HG02588 (cell line): ENCODE measurements around the gene SNRPA.
"Not testable (repeated sequence)": the region's sequence is repeated elsewhere in the genome, so short reads cannot be mapped to it uniquely, and the experiment has no call there.

ENCODE experiments used
- ATAC-seq: cut with Tn5 transposase; IDR thresholded peaks from one replicate; pipeline ENCODE4 v1.9.1; 2021; ENCODE audit warnings: mild to moderate bottlenecking, moderate library complexity; ENCODE audit not compliant: unreplicated experiment

Gene SNRPA

DNA sequence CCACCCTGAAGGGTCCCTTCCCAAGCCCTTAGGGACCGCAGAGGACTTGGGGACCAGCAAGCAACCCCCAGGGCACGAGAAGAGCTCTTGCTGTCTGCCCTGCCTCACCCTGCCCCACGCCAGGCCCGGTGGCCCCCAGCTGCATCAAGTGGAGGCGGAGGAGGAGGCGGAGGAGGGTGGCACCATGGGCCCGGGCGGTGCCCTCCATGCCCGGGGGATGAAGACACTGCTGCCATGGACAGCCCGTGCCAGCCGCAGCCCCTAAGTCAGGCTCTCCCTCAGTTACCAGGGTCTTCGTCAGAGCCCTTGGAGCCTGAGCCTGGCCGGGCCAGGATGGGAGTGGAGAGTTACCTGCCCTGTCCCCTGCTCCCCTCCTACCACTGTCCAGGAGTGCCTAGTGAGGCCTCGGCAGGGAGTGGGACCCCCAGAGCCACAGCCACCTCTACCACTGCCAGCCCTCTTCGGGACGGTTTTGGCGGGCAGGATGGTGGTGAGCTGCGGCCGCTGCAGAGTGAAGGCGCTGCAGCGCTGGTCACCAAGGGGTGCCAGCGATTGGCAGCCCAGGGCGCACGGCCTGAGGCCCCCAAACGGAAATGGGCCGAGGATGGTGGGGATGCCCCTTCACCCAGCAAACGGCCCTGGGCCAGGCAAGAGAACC lies 49.5 kb downstream of the SNRPA start:
- no peak for ATAC-seq

- ATAC-seq: no peak
Observed at GRCh38 chr19:40800997-40801377, 50.0 kb downstream of the SNRPA start.

GRCh38 chr19:40801426-40802299 lies 50.7 kb downstream of the SNRPA start:
- ATAC-seq: no peak

- no peak for ATAC-seq
Observed at GRCh38 chr19:40802300-40803169, 51.5 kb downstream of the SNRPA start.

GRCh38 chr19:40803170-40803856 lies 52.3 kb downstream of the SNRPA start:
- ATAC-seq: no peak

GRCh38 chr19:40803857-40804782 lies 53.1 kb downstream of the SNRPA start:
- ATAC-seq: no peak

- ATAC-seq: no peak
Observed at GRCh38 chr19:40804783-40805242, 53.8 kb downstream of the SNRPA start.

- no peak for ATAC-seq
Observed at GRCh38 chr19:40805258-40805868, 54.4 kb downstream of the SNRPA start.

DNA sequence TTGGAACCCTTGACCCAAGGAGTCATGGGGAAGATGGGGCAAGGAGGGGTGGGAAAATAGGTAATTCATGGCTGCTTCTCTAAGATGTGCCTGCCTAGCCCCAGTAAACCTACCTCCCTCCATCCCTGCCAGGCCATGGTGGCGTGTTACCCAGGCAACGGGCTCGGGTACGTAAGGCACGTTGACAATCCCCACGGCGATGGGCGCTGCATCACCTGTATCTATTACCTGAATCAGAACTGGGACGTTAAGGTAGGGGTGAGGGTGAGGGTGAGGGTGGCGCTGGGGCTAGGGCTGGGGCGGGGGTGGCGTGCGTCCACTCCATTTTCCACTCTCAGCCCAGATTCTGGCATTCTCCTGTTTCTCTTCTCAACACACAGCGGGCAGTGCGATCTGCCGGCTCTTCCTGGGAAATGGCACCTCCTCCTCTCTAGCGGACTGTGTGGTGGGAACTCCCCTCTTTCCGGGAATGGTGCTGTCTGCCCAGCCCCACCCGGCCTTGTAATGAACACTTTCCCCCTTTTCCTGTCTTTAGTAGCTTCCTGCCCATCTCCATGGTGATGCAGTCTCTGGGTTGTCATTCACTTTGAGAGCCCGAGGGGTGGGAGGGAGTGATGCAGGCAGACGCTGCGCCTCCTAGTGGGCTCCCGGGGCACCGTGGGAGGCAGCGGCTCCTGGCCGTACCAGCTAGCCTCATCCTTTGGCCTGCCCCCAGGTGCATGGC lies 55.6 kb downstream of the SNRPA start:
- ATAC-seq: no peak

DNA sequence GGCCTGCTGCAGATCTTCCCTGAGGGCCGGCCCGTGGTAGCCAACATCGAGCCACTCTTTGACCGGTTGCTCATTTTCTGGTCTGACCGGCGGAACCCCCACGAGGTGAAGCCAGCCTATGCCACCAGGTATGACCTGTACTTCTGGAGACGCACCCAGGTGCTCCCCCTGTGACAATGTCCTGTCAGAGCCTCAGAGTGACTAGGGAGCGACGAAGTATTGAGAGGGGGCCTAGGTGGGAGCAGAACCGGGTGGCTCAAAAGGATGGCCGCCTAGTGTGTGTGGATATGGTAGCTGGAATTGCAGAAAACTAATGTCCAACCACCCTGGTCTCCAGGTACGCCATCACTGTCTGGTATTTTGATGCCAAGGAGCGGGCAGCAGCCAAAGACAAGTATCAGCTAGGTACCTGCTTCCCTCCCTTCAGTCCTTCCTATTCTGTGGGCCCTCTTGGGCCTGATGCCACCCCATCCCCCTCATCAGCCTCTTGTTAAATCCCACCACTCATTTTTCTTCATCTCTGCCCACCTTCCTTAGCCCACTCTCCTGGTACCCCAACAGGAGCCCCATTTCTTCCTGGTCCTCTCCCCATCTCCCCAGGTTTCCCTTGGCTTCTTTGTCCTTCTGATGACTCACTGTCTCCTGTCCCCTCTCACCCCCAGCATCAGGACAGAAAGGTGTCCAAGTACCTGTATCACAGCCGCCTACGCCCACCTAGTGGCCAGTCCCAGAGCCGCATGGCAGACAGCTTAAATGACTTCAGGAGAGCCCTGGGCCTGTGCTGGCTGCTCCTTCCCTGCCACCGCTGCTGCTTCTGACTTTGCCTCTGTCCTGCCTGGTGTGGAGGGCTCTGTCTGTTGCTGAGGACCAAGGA lies 56.4 kb downstream of the SNRPA start:
- no peak for ATAC-seq

- no peak for ATAC-seq
Observed at GRCh38 chr19:40808021-40808325, 57.0 kb downstream of the SNRPA start.

- ATAC-seq: no peak
Observed at GRCh38 chr19:40808497-40808896, 57.5 kb downstream of the SNRPA start.

GRCh38 chr19:40809358-40810086 lies 58.5 kb downstream of the SNRPA start:
- no peak for ATAC-seq

DNA sequence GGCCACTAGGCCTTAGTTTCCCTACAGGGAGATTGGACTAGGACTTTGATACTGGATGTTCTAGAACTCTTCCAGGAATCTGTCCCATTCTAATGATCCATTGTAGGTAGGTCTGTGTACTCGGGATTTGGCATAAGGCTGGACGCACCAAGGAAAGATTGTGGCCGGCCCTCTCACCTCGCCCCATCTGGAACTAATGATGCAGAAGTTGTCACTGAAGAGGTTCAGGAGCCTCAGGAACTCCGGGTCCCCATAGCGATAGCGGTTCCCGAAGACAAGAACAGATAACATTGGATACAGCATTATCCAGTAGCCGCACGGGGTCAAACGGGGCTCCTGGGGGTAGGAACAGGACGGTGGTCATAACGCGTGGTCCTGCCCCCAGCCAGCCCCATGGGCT lies 59.2 kb downstream of the SNRPA start:
- no peak for ATAC-seq

- ATAC-seq: not testable (repeated sequence)
Observed at GRCh38 chr19:40810649-40811408, 59.8 kb downstream of the SNRPA start.
